ENCODE results near the gene SDC3. TPM values are rescaled to one million over a fixed set of nuclear protein-coding genes. Genes with fewer than 3 reads are reported as not detected.
A peak's percentile ranks its signal among the peaks of the same experiment; 100 is the strongest.

Gene SDC3
- total RNA-seq, 2 donors from 2014 or later = 94.1 to 143 TPM

GRCh38 chr1:30908316-30908695 is 252 bp downstream of the SDC3 start:
- WGBS, 2 experiments (ENCODE audit: insufficient coverage in 1 of 2, insufficient read length in 1 of 2) = 0% methylated on average over 67 of the region's 69 CpGs; no CpG with 5 or more reads in 1 of the 2 experiments
- peak overlapping the region; percentile 80 for H3K4me3 ChIP-seq (ENCODE audit: low read length)
- TF ChIP-seq CTCF (conservative IDR thresholded peaks at IDR 0.05) = no peak
- Mint-ChIP-seq H3K4me1 (peaks cover 50% of the 10 kb centered on the region), H3K27ac (no peak overlapping the region), H3K9me3 (no peaks in the 10 kb centered on the region), H3K27me3 (ENCODE audit: insufficient read depth) (peaks cover 12% of the 10 kb centered on the region), H3K4me3 (peak overlapping the region; percentile 88), H3K36me3 (ENCODE audit: low read depth) (peaks cover 2% of the 10 kb centered on the region)
- H3K9ac ChIP-seq (ENCODE audit: extremely low read depth, low read length, poor library complexity, severe bottlenecking) = no peak overlapping the region
- no peak overlapping the region for H3K27ac ChIP-seq (ENCODE audit: low read depth, low read length)
- peaks cover 13% of the 10 kb centered on the region for H3K4me1 ChIP-seq (ENCODE audit: control insufficient read depth, insufficient read depth, low read length)
- no peaks in the 10 kb centered on the region for H3K36me3 ChIP-seq (ENCODE audit: control insufficient read depth, insufficient read depth, low read length)
- H3K27me3 ChIP-seq (ENCODE audit: control insufficient read depth, insufficient read depth, low read length, poor library complexity, severe bottlenecking) = no peaks in the 10 kb centered on the region
- H3K9me3 ChIP-seq (ENCODE audit: control insufficient read depth, low read length) = no peaks in the 10 kb centered on the region
- no peak for DNase-seq

GRCh38 chr1:30907481-30908315 is 860 bp downstream of the SDC3 start:
- H3K9me3 ChIP-seq (ENCODE audit: control insufficient read depth, low read length) = no peaks in the 10 kb centered on the region
- H3K27ac Mint-ChIP-seq = no peak overlapping the region
- WGBS, 2 experiments (ENCODE audit: insufficient coverage in 1 of 2, insufficient read length in 1 of 2) = 16% methylated on average over 44 of the region's 47 CpGs; no CpG with 5 or more reads in 1 of the 2 experiments
- H3K4me1 Mint-ChIP-seq = peaks cover 56% of the 10 kb centered on the region
- H3K9me3 Mint-ChIP-seq = no peaks in the 10 kb centered on the region
- peak overlapping the region; percentile 88 for H3K4me3 Mint-ChIP-seq
- peak; percentile 65 for DNase-seq
- H3K4me3 ChIP-seq (ENCODE audit: low read length) = peak overlapping the region; percentile 80
- H3K27me3 Mint-ChIP-seq (ENCODE audit: insufficient read depth) = peaks cover 12% of the 10 kb centered on the region
- H3K27ac ChIP-seq (ENCODE audit: low read depth, low read length) = no peak overlapping the region
- H3K27me3 ChIP-seq (ENCODE audit: control insufficient read depth, insufficient read depth, low read length, poor library complexity, severe bottlenecking) = no peaks in the 10 kb centered on the region
- TF ChIP-seq CTCF (conservative IDR thresholded peaks at IDR 0.05) = no peak
- no peak overlapping the region for H3K9ac ChIP-seq (ENCODE audit: extremely low read depth, low read length, poor library complexity, severe bottlenecking)
- H3K36me3 Mint-ChIP-seq (ENCODE audit: low read depth) = peaks cover 2% of the 10 kb centered on the region
- H3K4me1 ChIP-seq (ENCODE audit: control insufficient read depth, insufficient read depth, low read length) = peaks cover 15% of the 10 kb centered on the region
- no peaks in the 10 kb centered on the region for H3K36me3 ChIP-seq (ENCODE audit: control insufficient read depth, insufficient read depth, low read length)

- peaks cover 2% of the 10 kb centered on the region for H3K36me3 Mint-ChIP-seq (ENCODE audit: low read depth)
Observed at GRCh38 chr1:30906631-30907441, 1.7 kb downstream of the SDC3 start.

More at GRCh38 chr1:30906631-30907441, 1.7 kb downstream of the SDC3 start:
- no peak overlapping the region for H3K27ac ChIP-seq (ENCODE audit: low read depth, low read length)
- no peak overlapping the region for H3K9ac ChIP-seq (ENCODE audit: extremely low read depth, low read length, poor library complexity, severe bottlenecking)
- H3K4me3 ChIP-seq (ENCODE audit: low read length) = peak overlapping the region; percentile 80
- H3K9me3 Mint-ChIP-seq = no peaks in the 10 kb centered on the region
- no peak overlapping the region for H3K27ac Mint-ChIP-seq
- H3K4me3 Mint-ChIP-seq = peak overlapping the region; percentile 88
- H3K27me3 ChIP-seq (ENCODE audit: control insufficient read depth, insufficient read depth, low read length, poor library complexity, severe bottlenecking) = no peaks in the 10 kb centered on the region
- no peak for TF ChIP-seq CTCF (conservative IDR thresholded peaks at IDR 0.05)
- peaks cover 17% of the 10 kb centered on the region for H3K4me1 ChIP-seq (ENCODE audit: control insufficient read depth, insufficient read depth, low read length)
- WGBS, 2 experiments (ENCODE audit: insufficient coverage in 1 of 2, insufficient read length in 1 of 2) = 87 to 89% methylated on average over 6 to 9 of the region's 9 CpGs
- H3K4me1 Mint-ChIP-seq = peaks cover 57% of the 10 kb centered on the region
- H3K27me3 Mint-ChIP-seq (ENCODE audit: insufficient read depth) = peaks cover 12% of the 10 kb centered on the region
- H3K36me3 ChIP-seq (ENCODE audit: control insufficient read depth, insufficient read depth, low read length) = no peaks in the 10 kb centered on the region
- no peaks in the 10 kb centered on the region for H3K9me3 ChIP-seq (ENCODE audit: control insufficient read depth, low read length)
- DNase-seq = peak; percentile 49

All from endodermal cell (in vitro differentiated cells).